Endothelial cell of umbilical vein (primary cell): Measurements from ENCODE around the gene DUSP2. TPM values are rescaled to one million over a fixed set of nuclear protein-coding genes. Genes with fewer than 3 reads are reported as not detected.

Experiments used
- BruUV-seq: library from RNA; stranded (reverse); fragments of 400-500 nt; replicated peaks from 2 replicates; lab custom pipeline; 2021; lab: Mats Ljungman, UMichigan
- CTCF ChIA-PET: fragments of 300-600, 350-600 bp; sonication (Branson Sonifier 250); formaldehyde crosslinking; loops from one replicate; lab custom pipeline; 2021; ENCODE audit warnings: antibody characterized with exemption, inconsistent platforms; lab: Charles Lee
- POLR2A ChIA-PET: fragments of 300-600, 350-600 bp; sonication (Branson Sonifier 250); formaldehyde crosslinking; loops from one replicate; lab custom pipeline; 2021; ENCODE audit warnings: antibody characterized with exemption, inconsistent platforms; lab: Charles Lee
- DNase-seq: peaks from one replicate; pipeline ENCODE4 v3.0.0-alpha.2; 2011; ENCODE audit warnings: low read depth, low spot score
- FAIRE-seq: peaks from 2 replicates; lab custom pipeline; 2011; peaks lifted over from hg19 to GRCh38; lab: Jason Lieb, UNC
- H2AFZ ChIP-seq: 2 replicates; pipeline ENCODE4 v1.6.0; 2012; ENCODE audit warnings: low read depth, low read length, control low read depth, inconsistent platforms
- H3K27ac ChIP-seq: 2 replicates; pipeline ENCODE4 v1.5.1; 2011; ENCODE audit warnings: low read depth, mild to moderate bottlenecking, control low read depth, low read length, moderate library complexity; ENCODE audit not compliant: insufficient read depth
- H3K27me3 ChIP-seq, 2 experiments: 2 replicates each; pipeline versions ENCODE4 v1.6.0 to v1.6.1; 2011; ENCODE audit warnings: low read length in 2 of 2, mixed read lengths in 1 of 2; ENCODE audit not compliant: control insufficient read depth in 2 of 2, insufficient read depth in 2 of 2
- H3K36me3 ChIP-seq, 2 experiments: 2 replicates in 1 of 2; 3 replicates in 1 of 2; pipeline ENCODE4 v1.5.1; 2011; ENCODE audit warnings: low read length in 2 of 2, mild to moderate bottlenecking in 1 of 2, moderate library complexity in 1 of 2; ENCODE audit not compliant: control insufficient read depth in 2 of 2, insufficient read depth in 2 of 2; ENCODE audit errors: extremely low read depth in 1 of 2
- H3K4me1 ChIP-seq: 3 replicates; pipeline ENCODE4 v1.5.1; 2011; ENCODE audit warnings: mild to moderate bottlenecking, low read length; ENCODE audit not compliant: control insufficient read depth, insufficient read depth; ENCODE audit errors: extremely low read depth
- H3K4me2 ChIP-seq: 2 replicates; pipeline ENCODE4 v1.6.1; 2011; ENCODE audit warnings: low read length, control low read depth, mixed read lengths; ENCODE audit not compliant: insufficient read depth
- H3K4me3 ChIP-seq, 3 experiments: fragments of 200-600 bp in 1 of 3; sonication (generic), shearing (Covaris generic) in 1 of 3; replicated peaks in 1 of 3; 2 replicates each; pipeline ENCODE4 v1.5.1; 2011 to 2016; ENCODE audit warnings: control low read depth in 3 of 3, low read length in 3 of 3, mild to moderate bottlenecking in 2 of 3, inconsistent platforms in 1 of 3, low read depth in 1 of 3, moderate library complexity in 1 of 3; ENCODE audit not compliant: insufficient read depth in 1 of 3
- H3K79me2 ChIP-seq: 2 replicates; pipeline ENCODE4 v1.6.0; 2012; ENCODE audit warnings: low read length, inconsistent platforms; ENCODE audit not compliant: control insufficient read depth, insufficient read depth
- H3K9ac ChIP-seq: replicated peaks from 2 replicates; pipeline ENCODE3; 2011; ENCODE audit warnings: low read length, control low read depth; ENCODE audit not compliant: insufficient read depth; ENCODE audit errors: extremely low read depth
- H3K9me1 ChIP-seq: replicated peaks from 3 replicates; pipeline ENCODE4 v1.6.0; 2011; ENCODE audit warnings: mild to moderate bottlenecking, low read length; ENCODE audit not compliant: control insufficient read depth, insufficient read depth; ENCODE audit errors: extremely low read depth
- H3K9me3 ChIP-seq: replicated peaks from 2 replicates; pipeline ENCODE4 v1.5.1; 2012; ENCODE audit warnings: low read length, inconsistent platforms; ENCODE audit not compliant: control insufficient read depth, insufficient read depth
- H4K20me1 ChIP-seq: replicated peaks from 2 replicates; pipeline ENCODE3; 2011; ENCODE audit warnings: mild to moderate bottlenecking, low read length; ENCODE audit not compliant: control insufficient read depth, insufficient read depth; ENCODE audit errors: extremely low read depth
- EZH2 ChIP-seq: IDR thresholded peaks from 2 replicates; pipeline ENCODE4 v1.6.1; 2012; ENCODE audit warnings: borderline replicate concordance, low read depth, mild to moderate bottlenecking, moderate library complexity, low read length, inconsistent platforms; ENCODE audit not compliant: severe bottlenecking
- FOS ChIP-seq: IDR thresholded peaks from 2 replicates; pipeline ENCODE4 v1.6.1; 2011; ENCODE audit warnings: mild to moderate bottlenecking, low read length, moderate library complexity, borderline replicate concordance; ENCODE audit not compliant: insufficient read depth
- GATA2 ChIP-seq: IDR thresholded peaks from 2 replicates; pipeline ENCODE4 v1.7.0; 2011; ENCODE audit warnings: low read depth, mild to moderate bottlenecking, moderate library complexity, mixed read lengths, low read length; ENCODE audit not compliant: insufficient read length, insufficient read depth
- JUN ChIP-seq: IDR thresholded peaks from 2 replicates; pipeline ENCODE4 v1.6.1; 2011; ENCODE audit warnings: borderline replicate concordance, low read depth; ENCODE audit not compliant: insufficient read length, insufficient read depth
- MYC ChIP-seq: IDR thresholded peaks from one replicate; pipeline ENCODE4 v1.6.1; 2011; ENCODE audit warnings: mild to moderate bottlenecking, low read depth, low read length
- POLR2A ChIP-seq: IDR thresholded peaks from 2 replicates; pipeline ENCODE4 v1.6.1; 2012; ENCODE audit warnings: low read depth, mild to moderate bottlenecking, control low read depth, low read length
- POLR2AphosphoS5 ChIP-seq: IDR thresholded peaks from 2 replicates; pipeline ENCODE4 v1.6.1; 2012; ENCODE audit warnings: low read depth, mild to moderate bottlenecking, control low read depth, low read length, moderate library complexity; ENCODE audit not compliant: insufficient read depth
- dilution Hi-C: fragments of 300-500 bp; cut with MboI; formaldehyde crosslinking; loops from one replicate; pipeline ENCODE4 v1.15.0; 2019; ENCODE audit warnings: low sequenced_read_pairs; ENCODE audit not compliant: extremely low pct_ligation_motif_present
- intact Hi-C: fragments of 100-400 bp; cut with micrococcal nuclease; formaldehyde crosslinking; loops from one replicate; pipeline ENCODE4 v1.10.0; 2022
- polyA plus RNA-seq, 4 experiments: library from polyadenylated mRNA; depleted of rRNA in 3 of 4; stranded (reverse) in 3 of 4; unstranded in 1 of 4; fragments of >200 nt; gene quantifications; 2 replicates each; pipeline versions ENCODE4 v1.2.1 to v1.2.3, GENCODE V29; 2011 to 2012; ENCODE audit warnings: missing spikeins in 1 of 4
- total RNA-seq: library from RNA; stranded (reverse); gene quantifications from 2 replicates; pipeline ENCODE4 v1.2.3, GENCODE V29; 2021
- TF ChIP-seq, protein P1 (sequence below): IDR thresholded peaks from 2 replicates; pipeline ENCODE4 v1.6.1; 2011; ENCODE audit not compliant: insufficient read depth, insufficient read length
- TF ChIP-seq, protein P2 (sequence below), 2 donors: IDR thresholded peaks; 1 replicate in 1 of 2; 2 replicates in 1 of 2; pipeline ENCODE4 v1.5.1; 2011; ENCODE audit warnings: low read length in 2 of 2, mild to moderate bottlenecking in 2 of 2, moderate library complexity in 2 of 2, control low read depth in 1 of 2, inconsistent platforms in 1 of 2, low read depth in 1 of 2; ENCODE audit not compliant: insufficient read depth in 1 of 2; ENCODE audit errors: extremely low read depth in 1 of 2

Gene DUSP2
- total and polyA plus RNA-seq, 2 donors (not counting 3 experiments of a cell fraction or from before 2014, with no cell fraction given) = 0.33 TPM

DNA sequence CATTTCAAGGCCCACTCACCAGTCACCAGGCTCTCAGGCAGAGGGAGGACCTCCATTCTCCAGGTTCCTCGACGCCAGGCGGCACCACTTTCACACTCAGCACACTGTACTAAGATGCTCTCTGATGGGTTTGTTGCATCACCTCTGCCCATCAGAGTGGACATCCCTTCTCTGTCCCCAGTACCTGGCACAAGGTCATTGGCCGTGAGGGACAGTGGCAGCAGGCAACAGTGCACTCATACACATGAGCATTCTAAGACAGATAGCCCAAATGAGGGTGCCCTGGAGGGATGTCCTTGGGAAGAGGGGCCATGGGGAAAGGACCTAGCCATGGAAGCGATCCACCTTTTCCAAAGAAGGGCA is 25.9 kb downstream of the DUSP2 start:
- intact Hi-C loops = no loop called here
- Histone ChIP-seq H3K79me2 (no peaks in the 10 kb centered on the region), H3K27ac (no peak overlapping the region), H3K9me1 (no peaks in the 10 kb centered on the region), H2AFZ (no peak overlapping the region), H3K27me3 (peaks cover 7 to 9% of the 10 kb centered on the region in 2 experiments), H4K20me1 (no peaks in the 10 kb centered on the region), H3K9me3 (no peaks in the 10 kb centered on the region), H3K9ac (no peak overlapping the region), H3K4me2 (no peak overlapping the region), H3K4me3 (no peak overlapping the region), H3K36me3 (no peaks in the 10 kb centered on the region), H3K4me1 (no peaks in the 10 kb centered on the region)
- TF ChIP-seq MYC (no peak), JUN (no peak), FOS (no peak), POLR2AphosphoS5 (no peak), EZH2 (no peak), GATA2 (no peak), POLR2A (no peak)
- TF ChIP-seq, protein P1, sequence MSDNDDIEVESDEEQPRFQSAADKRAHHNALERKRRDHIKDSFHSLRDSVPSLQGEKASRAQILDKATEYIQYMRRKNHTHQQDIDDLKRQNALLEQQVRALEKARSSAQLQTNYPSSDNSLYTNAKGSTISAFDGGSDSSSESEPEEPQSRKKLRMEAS = no peak
- TF ChIP-seq, protein P2, sequence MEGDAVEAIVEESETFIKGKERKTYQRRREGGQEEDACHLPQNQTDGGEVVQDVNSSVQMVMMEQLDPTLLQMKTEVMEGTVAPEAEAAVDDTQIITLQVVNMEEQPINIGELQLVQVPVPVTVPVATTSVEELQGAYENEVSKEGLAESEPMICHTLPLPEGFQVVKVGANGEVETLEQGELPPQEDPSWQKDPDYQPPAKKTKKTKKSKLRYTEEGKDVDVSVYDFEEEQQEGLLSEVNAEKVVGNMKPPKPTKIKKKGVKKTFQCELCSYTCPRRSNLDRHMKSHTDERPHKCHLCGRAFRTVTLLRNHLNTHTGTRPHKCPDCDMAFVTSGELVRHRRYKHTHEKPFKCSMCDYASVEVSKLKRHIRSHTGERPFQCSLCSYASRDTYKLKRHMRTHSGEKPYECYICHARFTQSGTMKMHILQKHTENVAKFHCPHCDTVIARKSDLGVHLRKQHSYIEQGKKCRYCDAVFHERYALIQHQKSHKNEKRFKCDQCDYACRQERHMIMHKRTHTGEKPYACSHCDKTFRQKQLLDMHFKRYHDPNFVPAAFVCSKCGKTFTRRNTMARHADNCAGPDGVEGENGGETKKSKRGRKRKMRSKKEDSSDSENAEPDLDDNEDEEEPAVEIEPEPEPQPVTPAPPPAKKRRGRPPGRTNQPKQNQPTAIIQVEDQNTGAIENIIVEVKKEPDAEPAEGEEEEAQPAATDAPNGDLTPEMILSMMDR (IDR thresholded peaks at IDR 0.05; ENCODE audit: extremely low read depth in 1 of 2, insufficient read depth in 1 of 2, low read depth in 1 of 2, low read length in 2 of 2) = no peak
- CTCF ChIA-PET = interaction anchor here (1.1 to 3.4 kb wide), 3 partner anchors 95 to 127 kb away, joined by 3 to 47 read pairs (median 44); no protein-coding TSS in a partner anchor
- DNase-seq (no peak), FAIRE-seq (no peak)
- BruUV-seq = no TSS peak
- POLR2A ChIA-PET = no interaction called here
- dilution Hi-C loops = no loop called here
